Stimulated activated CD8-positive, alpha-beta memory T cell treated with anti-CD3 and anti-CD28 coated beads, Interleukin-15, amount 100 ng/mL, for 48 hours (primary cell): ENCODE results near the gene MXRA7.
A peak's percentile ranks its signal among the peaks of the same experiment; 100 is the strongest.
"Not testable (repeated sequence)": the region's sequence is repeated elsewhere in the genome, so short reads cannot be mapped to it uniquely, and the experiment has no call there.

Experiments
- DNase-seq, 2 donors: peaks; one replicate each; pipeline ENCODE4 v3.0.0-alpha.2; 2020; ENCODE audit warnings: low read depth in 2 of 2

Gene MXRA7, protein sequence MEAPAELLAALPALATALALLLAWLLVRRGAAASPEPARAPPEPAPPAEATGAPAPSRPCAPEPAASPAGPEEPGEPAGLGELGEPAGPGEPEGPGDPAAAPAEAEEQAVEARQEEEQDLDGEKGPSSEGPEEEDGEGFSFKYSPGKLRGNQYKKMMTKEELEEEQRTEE

GRCh38 chr17:76710863-76711611 lies at the start of gene MXRA7:
MXRA7 (minus strand) TSS chr17:76710965; CDS start chr17:76710946, 19 bp downstream.
- peak; percentile 46 to 59 for DNase-seq

DNA sequence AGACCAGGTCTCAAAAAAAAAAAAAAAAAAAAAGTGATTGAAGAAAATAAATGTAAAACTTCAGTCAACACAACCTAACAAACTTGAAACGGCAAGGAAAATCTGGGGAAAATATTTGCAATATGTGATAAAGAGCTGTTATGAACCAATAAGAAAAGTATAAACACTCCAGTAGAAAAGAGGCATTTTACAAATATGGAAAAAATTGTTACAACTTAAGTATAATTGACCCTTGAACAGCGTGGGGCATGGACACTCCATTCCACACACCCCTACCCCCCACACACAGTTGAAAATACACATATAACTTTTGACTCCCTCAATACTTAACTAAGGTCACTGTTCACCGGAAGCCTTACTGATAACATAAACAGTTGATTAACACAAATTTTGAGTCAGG lies 47.8 kb upstream of the MXRA7 start:
- DNase-seq: no peak

- DNase-seq: no peak
Observed at GRCh38 chr17:76757256-76757655, 46.5 kb upstream of the MXRA7 start.

DNA sequence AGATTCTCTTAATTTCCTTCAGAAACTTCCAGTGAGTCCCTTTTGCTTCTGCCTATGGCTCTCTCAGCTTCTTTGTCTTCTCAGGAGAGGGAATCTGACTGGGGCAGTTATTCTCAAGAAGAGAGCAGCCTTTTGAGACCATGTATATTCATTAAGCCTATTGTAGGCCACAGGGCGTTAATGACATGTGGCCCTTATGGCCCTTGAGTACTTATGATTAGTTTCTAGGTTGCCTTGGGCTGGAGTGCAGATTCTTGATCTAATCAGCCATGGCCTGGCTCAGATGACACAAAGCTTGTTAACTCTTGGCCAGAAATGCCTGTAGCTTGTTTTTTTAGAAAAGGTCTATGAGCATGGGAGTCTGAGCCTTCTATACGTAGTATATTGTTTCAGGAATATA lies 44.5 kb upstream of the MXRA7 start:
- DNase-seq: no peak

- DNase-seq: no peak
Observed at GRCh38 chr17:76753061-76753961, 42.5 kb upstream of the MXRA7 start.

DNA sequence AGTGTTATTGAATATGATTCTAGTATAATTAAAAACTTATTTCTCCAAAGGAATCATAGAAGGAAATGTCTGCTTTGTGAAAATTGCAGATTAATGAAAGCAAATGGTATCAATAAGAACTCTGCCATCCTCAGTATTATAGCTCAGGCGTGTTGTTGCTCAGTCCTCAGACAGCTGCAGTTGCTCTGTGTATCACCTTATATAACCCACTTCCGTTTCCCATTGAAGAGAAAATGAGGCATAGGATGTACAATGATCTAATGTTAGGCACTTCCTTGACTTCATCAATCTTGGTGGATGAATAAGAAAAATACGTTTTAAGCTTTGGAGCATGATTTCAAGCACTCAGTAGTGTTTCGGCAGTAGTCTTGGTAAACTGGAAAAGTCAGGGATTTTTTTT lies 41.2 kb upstream of the MXRA7 start:
- DNase-seq: no peak

- no peak for DNase-seq
Observed at GRCh38 chr17:76751416-76751993, 40.7 kb upstream of the MXRA7 start.

DNA sequence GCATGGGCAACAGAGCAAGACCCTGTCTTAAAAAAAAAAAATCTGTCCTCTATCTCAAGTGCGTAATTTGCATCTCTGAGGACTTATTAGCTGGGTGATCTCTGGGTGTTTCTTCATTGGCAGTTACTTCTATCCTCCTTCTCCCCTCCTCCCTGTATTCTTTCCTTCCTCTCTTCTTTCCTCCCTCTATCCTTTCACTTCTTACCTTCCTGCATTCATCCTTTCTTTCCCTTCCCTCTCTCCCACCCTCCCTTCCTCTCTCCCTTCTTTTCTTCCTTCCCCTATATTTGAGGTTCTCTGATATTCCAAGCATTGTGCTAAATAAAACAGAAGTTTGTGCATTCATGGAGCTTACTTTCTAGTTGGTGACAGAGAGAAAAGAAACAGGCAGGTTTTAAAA lies 37.9 kb upstream of the MXRA7 start:
- no peak for DNase-seq

- no peak for DNase-seq
Observed at GRCh38 chr17:76747716-76748363, 37.1 kb upstream of the MXRA7 start.

DNA sequence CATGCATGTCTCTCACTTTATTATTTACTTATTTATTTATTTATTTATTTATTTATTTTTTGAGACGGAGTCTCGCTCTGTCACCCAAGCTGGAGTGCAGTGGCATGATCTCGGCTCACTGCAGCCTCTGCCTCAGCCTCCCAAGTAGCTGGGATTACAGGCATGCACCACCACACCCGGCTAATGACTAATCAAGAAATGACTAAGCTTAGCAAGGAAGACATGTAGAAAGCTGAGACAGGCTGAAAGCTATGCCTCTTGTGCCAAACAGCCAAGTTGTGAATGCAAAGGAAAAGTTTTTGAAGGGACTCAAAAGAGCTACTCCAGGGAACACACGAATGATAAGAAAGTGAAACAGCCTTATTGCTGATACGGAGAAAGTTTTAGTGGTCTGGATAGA lies 35.0 kb upstream of the MXRA7 start:
- not testable (repeated sequence) for DNase-seq

DNA sequence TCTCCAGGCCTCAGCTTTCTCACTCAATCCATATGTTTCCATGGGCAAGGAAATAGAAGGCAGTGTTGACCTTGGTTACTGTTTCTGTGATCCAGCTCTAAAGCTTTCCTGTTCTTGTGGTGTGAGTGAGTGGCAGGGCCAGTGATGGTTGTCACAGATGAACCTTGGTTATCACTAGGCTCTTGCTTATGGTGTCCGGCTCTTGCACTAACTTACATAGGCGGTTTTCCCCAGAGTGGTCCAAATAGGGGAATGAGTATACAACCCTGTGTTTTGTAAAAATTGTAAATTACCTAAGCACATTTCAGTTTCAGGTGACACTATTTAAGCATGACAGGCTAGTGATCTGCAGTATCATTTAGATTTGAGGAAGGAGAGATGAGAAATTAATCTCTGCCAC lies 34.0 kb upstream of the MXRA7 start:
- DNase-seq: no peak

DNA sequence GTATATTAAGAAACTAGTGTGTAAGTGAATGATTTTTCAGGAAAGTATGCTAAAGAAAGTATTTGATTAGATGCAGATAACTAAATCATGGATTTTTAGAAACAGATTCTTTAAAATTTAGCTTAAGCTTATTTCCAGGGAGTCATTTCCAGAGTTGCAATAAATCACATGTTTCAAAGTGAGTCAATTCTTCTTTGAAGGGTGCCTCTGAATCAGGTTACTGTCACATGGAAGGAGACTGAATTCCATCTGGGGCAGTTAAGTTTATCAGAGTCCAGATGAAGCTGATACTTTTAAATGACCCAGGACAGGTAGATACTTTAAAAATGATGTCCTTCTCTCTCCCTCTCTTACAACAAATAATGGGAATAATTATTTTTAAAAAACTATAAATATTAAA lies 32.2 kb upstream of the MXRA7 start:
- no peak for DNase-seq

GRCh38 chr17:76740329-76741118 lies 29.8 kb upstream of the MXRA7 start:
- DNase-seq: no peak

GRCh38 chr17:76739568-76740115 lies 28.9 kb upstream of the MXRA7 start:
- not testable (repeated sequence) for DNase-seq

DNA sequence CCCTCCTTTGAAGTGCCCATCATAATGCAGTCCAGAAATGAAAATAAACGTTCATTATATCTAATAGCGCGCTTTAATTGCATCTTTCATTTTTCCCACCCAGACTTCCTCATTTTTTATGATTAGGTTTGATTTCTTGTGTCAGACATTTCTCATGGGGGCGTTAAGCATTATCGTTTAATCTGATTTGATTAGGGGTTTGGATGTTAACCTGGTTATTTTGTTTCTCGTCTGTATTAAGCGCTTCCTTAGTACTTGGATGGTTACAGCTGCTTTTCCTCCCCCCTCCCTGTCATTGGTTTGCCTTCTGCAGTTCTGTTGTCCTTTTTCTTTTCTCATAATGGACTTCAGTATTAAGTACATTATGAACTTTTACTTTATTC lies 27.7 kb upstream of the MXRA7 start:
- no peak for DNase-seq

- DNase-seq: peak; percentile 90 to 92
Observed at GRCh38 chr17:76737676-76738467, 27.1 kb upstream of the MXRA7 start, which contains the start of gene MFSD11. MFSD11 (plus strand) TSS chr17:76738119; CDS start chr17:76738353, 234 bp downstream.

DNA sequence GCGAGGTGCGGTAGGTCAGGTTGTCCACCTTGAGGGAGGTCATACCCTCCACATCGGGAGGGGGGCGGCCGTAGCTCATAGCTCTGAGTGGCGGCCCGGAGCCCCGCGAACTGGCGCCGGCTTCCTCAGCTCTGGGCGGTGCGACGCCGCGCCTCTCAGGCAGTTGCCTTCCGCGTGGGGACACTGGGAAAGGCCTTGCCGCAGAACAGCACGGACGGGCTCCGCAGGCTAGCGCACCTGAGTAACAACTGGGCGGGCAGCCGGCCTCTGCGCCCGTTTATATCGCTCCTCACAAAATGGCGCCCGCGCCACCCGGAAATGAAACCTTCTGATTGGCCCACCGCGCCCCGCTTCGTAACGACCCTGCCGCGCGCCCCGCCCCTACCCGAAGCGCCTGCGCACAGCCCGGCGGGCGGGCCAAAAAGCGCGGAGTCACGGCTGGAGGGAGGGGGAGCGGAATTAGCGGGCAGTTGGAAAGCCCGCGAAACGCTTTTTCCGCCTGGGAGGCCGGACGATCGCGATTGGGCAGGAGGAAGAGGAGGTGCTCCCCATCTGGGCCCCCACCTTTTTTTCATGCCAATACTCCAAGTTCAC lies 26.4 kb upstream of the MXRA7 start, which contains the start of gene SRSF2:
Gene SRSF2, minus strand, starts transcription at position 250 of the 594 bp plus-strand sequence. Its CDS starts 171 bp downstream, at position 79.
- peak; percentile 98 to 99 for DNase-seq

DNA sequence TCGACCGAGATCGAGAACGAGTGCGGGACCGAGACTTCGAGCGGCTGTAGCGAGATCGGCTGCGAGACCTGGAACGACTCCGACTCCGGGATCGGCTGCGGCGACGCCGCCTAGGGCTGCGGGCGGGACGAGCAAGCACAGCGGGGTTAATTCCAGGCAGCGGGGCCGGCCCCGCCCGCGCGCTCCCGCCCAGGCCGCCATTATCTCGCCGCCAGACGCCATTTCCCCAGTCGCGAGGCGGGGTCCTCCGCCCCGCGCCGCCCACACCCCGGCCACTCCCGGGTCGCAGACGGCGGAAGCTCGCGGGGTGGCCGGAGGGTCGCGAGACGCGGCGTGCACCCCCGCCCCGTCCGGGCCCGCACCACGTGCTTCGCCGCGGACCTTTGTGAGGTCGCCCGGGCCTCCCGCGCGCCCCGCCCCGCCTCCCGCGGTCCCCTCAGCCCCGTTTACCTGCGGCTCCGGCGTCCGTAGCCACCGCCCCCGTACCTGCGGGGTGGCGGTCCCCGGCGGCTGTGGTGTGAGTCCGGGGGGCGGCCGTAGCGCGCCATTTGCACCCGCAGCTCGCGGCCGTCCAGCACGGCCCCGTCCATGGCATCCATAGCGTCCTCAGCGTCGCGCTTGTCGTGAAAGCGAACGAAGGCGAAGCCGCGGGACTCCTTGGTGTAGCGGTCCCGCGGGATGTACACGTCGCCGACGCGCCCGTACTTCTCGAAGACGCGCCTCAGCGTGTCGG lies 25.8 kb upstream of the MXRA7 start:
- DNase-seq: peak; percentile 41 to 45
